ENCODE measurements around the gene CST7. TPM values are rescaled to one million over a fixed set of nuclear protein-coding genes. Genes with fewer than 3 reads are reported as not detected.

The CST7 gene
- total and polyA plus RNA-seq, 10 of the 15 experiments (the other 5 are each of a cell fraction or from before 2014, with no cell fraction given): 0.69 TPM; not detected in 9

DNA sequence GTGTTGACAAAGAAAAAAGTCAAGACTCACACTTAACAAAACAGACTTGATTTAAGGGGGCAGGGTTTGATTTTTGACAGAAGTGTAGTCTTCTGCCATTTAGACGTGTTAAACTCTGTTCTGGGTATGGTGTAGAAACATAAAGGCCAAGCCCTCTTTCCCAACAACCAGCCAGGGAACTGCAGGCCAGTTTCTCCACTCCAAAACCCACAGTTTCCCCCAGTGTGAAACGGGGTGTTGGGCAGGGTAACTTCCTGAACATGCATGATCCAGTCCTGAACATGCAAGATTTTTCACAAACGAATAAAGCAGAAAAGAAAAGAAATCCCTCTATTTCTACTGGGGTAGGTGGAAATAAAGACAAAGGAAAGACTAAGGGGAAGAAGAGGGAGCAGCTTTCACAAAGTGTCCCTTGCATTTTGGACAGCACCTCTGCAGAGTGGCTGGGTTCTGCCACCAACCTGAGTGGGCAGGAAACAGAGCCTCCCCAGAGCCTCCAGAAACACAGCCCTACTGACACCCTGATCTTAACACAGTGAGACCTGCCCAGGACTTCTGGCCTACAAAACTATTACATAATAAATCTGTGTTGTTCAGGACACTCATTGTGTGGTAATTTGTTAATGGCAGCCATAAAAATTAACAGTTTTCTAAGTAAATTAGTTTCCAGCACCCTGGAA is 36.0 kb downstream of the CST7 start (continued):
- TF ChIP-seq, protein P1, sequence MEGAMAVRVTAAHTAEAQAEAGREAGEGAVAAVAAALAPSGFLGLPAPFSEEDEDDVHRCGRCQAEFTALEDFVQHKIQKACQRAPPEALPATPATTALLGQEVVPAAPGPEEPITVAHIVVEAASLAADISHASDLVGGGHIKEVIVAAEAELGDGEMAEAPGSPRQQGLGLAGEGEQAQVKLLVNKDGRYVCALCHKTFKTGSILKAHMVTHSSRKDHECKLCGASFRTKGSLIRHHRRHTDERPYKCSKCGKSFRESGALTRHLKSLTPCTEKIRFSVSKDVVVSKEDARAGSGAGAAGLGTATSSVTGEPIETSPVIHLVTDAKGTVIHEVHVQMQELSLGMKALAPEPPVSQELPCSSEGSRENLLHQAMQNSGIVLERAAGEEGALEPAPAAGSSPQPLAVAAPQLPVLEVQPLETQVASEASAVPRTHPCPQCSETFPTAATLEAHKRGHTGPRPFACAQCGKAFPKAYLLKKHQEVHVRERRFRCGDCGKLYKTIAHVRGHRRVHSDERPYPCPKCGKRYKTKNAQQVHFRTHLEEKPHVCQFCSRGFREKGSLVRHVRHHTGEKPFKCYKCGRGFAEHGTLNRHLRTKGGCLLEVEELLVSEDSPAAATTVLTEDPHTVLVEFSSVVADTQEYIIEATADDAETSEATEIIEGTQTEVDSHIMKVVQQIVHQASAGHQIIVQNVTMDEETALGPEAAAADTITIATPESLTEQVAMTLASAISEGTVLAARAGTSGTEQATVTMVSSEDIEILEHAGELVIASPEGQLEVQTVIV (IDR thresholded peaks at IDR 0.05; ENCODE audit: borderline replicate concordance, partially characterized antibody): no peak
- no peak for TF ChIP-seq EZH2 (IDR thresholded peaks at IDR 0.05; ENCODE audit: borderline replicate concordance, control insufficient read depth, low read depth, low read length)

- POLR2A ChIA-PET: no interaction called here
- Histone ChIP-seq H3K27me3 (replicated peaks in 1 of 2; ENCODE audit: control insufficient read depth in 2 of 2, insufficient read depth in 2 of 2, low read length in 1 of 2) (no peaks in the 10 kb centered on the region), H3K4me2 (ENCODE audit: control insufficient read depth, insufficient read depth) (peak overlapping the region; percentile 9; the same call in 1 of the 2 replicates), H3K36me3 (ENCODE audit: control insufficient read depth in 2 of 2, insufficient read depth in 2 of 2, low read length in 1 of 2) (peaks cover 4 to 6% of the 10 kb centered on the region in 2 experiments), H4K20me1 (ENCODE audit: control insufficient read depth, insufficient read depth) (no peaks in the 10 kb centered on the region), H3K79me2 (ENCODE audit: control insufficient read depth, insufficient read depth, low read length) (peaks cover 25% of the 10 kb centered on the region), H3K27ac (ENCODE audit: control insufficient read depth, insufficient read depth) (no peak overlapping the region), H3K9ac (ENCODE audit: control insufficient read depth, insufficient read depth, low read length) (no peak overlapping the region), H3K4me1 (ENCODE audit: control insufficient read depth, insufficient read depth, low read length) (0 out of 2 replicates have a peak, but pooled peaks cover 4% of the 10 kb centered on the region), H2AFZ (ENCODE audit: control insufficient read depth, low read depth, low read length) (no peak overlapping the region), H3K4me3 (no peak overlapping the region), H3K9me3 (replicated peaks; ENCODE audit: control insufficient read depth, insufficient read depth, low read length) (no peaks in the 10 kb centered on the region; the same call in 2 of the 3 replicates)
- in situ Hi-C loops (cut with MboI) (no loop called here), intact Hi-C loops (cut with micrococcal nuclease; ENCODE audit: unreplicated experiment) (no loop called here)
- SMC1A ChIA-PET (ENCODE audit: uncharacterized antibody, unreplicated experiment): interaction anchor here (1.9 kb wide), 1 partner anchor 8 kb away, joined by 5 read pairs; no protein-coding TSS in a partner anchor
- WGBS (ENCODE audit: insufficient coverage, insufficient replicate concordance, low lambda C conversion rate, missing lambda C conversion rate): 81% methylated on average over 6 of the region's 6 CpGs
- DNase-seq (ENCODE audit: low read depth, low spot score) (no peak), FAIRE-seq (no peak), ATAC-seq (no peak)
- RAD21 ChIA-PET (ENCODE audit: unreplicated experiment): no interaction called here
- no peak for TF ChIP-seq RBBP5 (conservative IDR thresholded peaks at IDR 0.05)
- TF ChIP-seq RELA (IDR thresholded peaks at IDR 0.05; ENCODE audit: borderline replicate concordance, partially characterized antibody): no peak
- no peak for TF ChIP-seq PRDM15 (CRISPR knock-in tag; IDR thresholded peaks at IDR 0.05)
- no peak for TF ChIP-seq PAX8 (IDR thresholded peaks at IDR 0.05)
- no peak for TF ChIP-seq ESRRA (IDR thresholded peaks at IDR 0.05; ENCODE audit: low read length)
- no peak for TF ChIP-seq BMI1 (IDR thresholded peaks at IDR 0.05; ENCODE audit: borderline replicate concordance)
- TF ChIP-seq SREBF1 (IDR thresholded peaks at IDR 0.05; ENCODE audit: low read length): no peak
- TF ChIP-seq TBL1XR1 (IDR thresholded peaks at IDR 0.05; ENCODE audit: low read depth, low read length): no peak
- CTCF ChIA-PET: interaction anchor here (1.4 kb wide), 1 partner anchor 80 kb away, joined by 6 read pairs; no protein-coding TSS in a partner anchor
- BruUV-seq (replicated peaks): no TSS peak
Measured at GRCh38 chr20:24985802-24986201, 36.7 kb downstream of the CST7 start.
